ENCODE measurements around the gene BAZ1A. TPM values are rescaled to one million over a fixed set of nuclear protein-coding genes. Genes with fewer than 3 reads are reported as not detected.

BAZ1A gene
- total and polyA plus RNA-seq, 2 of the 8 experiments (the other 6 are each of a cell fraction or from before 2014, with no cell fraction given) = 8.0 to 23.1 TPM

GRCh38 chr14:34766606-34767005, 108.6 kb downstream of the BAZ1A start (continued):
- no peak for TF ChIP-seq CHD7 (IDR thresholded peaks at IDR 0.05; ENCODE audit: insufficient replicate concordance, low read length)
- no peak for TF ChIP-seq YY1 (IDR thresholded peaks at IDR 0.05; ENCODE audit: low read depth, low read length)
- no peak for TF ChIP-seq HDAC2 (IDR thresholded peaks at IDR 0.05; ENCODE audit: borderline replicate concordance in 1 of 2, low read depth in 2 of 2, low read length in 2 of 2)
- TF ChIP-seq CBX8 (IDR thresholded peaks at IDR 0.05; ENCODE audit: borderline replicate concordance, low read depth, low read length) = no peak
- no peak for TF ChIP-seq SP2 (IDR thresholded peaks at IDR 0.05; ENCODE audit: low read length)
- TF ChIP-seq PHF8 (conservative IDR thresholded peaks at IDR 0.05; ENCODE audit: low read depth, low read length) = no peak
- no peak for TF ChIP-seq USF2 (IDR thresholded peaks at IDR 0.05; ENCODE audit: low read length)
